Neural progenitor cell (in vitro differentiated cells): Measurements from ENCODE around the gene C5orf52.

Source experiments
- EZH2 ChIP-seq: fragments of 200-600 bp; sonication (generic); IDR thresholded peaks from 2 replicates; pipeline ENCODE4 v1.6.1; 2017; ENCODE audit warnings: antibody characterized with exemption, mild to moderate bottlenecking, moderate library complexity
- EZH2phosphoT487 ChIP-seq: fragments of 200-600 bp; sonication (generic); IDR thresholded peaks from 2 replicates; pipeline ENCODE4 v1.6.1; 2017; ENCODE audit warnings: antibody characterized with exemption
- TF ChIP-seq, protein P1 (sequence below): fragments of 200-600 bp; sonication (generic); IDR thresholded peaks from 2 replicates; pipeline ENCODE4 v1.5.1; 2017; ENCODE audit warnings: antibody characterized with exemption, mild to moderate bottlenecking

DNA sequence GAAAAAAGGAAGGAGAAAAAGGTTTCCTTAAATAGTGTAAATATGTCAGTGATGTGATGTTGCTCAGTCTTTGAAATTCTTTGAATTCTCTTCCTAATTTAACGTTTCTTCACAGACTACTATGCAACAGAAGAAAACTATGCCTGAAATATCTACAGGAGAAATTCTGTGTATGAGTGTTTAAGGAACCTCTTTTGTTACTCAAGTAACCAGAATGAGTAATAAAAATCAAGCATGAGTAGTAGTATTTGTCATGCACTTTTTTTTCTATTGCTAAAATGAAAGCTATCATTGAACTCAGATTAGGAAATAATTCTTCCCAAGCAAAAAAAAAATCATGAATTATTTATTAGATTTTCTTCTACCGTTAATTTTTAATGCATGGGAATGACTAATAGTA, 39.5 kb downstream of the C5orf52 start:
- TF ChIP-seq, protein P1, sequence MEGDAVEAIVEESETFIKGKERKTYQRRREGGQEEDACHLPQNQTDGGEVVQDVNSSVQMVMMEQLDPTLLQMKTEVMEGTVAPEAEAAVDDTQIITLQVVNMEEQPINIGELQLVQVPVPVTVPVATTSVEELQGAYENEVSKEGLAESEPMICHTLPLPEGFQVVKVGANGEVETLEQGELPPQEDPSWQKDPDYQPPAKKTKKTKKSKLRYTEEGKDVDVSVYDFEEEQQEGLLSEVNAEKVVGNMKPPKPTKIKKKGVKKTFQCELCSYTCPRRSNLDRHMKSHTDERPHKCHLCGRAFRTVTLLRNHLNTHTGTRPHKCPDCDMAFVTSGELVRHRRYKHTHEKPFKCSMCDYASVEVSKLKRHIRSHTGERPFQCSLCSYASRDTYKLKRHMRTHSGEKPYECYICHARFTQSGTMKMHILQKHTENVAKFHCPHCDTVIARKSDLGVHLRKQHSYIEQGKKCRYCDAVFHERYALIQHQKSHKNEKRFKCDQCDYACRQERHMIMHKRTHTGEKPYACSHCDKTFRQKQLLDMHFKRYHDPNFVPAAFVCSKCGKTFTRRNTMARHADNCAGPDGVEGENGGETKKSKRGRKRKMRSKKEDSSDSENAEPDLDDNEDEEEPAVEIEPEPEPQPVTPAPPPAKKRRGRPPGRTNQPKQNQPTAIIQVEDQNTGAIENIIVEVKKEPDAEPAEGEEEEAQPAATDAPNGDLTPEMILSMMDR = no peak
- no peak for TF ChIP-seq EZH2
- no peak for TF ChIP-seq EZH2phosphoT487
